ENCODE measurements around the gene ZNF780B. TPM values are rescaled to one million over a fixed set of nuclear protein-coding genes. Genes with fewer than 3 reads are reported as not detected.

ZNF780B gene
- total and polyA plus RNA-seq, 2 donors = 9.8 to 45.3 TPM

DNA sequence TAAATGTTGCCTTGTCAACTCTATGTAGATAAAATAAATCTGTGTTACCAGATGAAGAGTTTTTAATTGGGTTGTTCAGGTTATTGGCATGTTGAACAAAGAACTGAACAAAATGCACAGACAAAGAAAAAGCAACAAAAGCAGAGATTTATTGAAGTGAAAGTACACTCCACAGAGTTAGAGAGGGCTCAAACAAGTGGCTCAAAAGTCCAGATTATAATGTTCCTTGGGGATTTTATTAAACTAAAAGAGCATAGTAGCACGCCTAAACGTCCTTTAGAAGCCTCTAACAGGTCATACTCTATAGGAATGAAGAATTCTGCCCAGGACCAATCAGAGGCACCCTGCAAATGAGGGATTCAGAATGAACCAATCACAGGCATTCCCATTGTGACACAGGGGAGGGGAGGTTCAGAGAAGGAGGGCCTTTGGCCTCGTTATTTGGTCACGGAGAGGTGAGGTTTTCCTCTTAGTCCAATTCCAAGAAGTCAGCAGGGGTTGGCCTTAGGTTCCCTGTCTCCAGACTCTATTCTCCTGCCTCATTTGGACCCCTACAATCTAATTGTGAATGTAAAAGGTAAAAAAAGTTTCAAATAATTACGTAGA, 72.2 kb downstream of the ZNF780B start:
- no peak overlapping the region for H3K4me3 ChIP-seq (ENCODE audit: low read depth, low read length)
- peaks cover 5% of the 10 kb centered on the region for H3K36me3 ChIP-seq (ENCODE audit: insufficient read depth)
- no peak for DNase-seq (ENCODE audit: extremely low spot score)
- H3K4me1 ChIP-seq (ENCODE audit: insufficient read depth) = no peaks in the 10 kb centered on the region
- WGBS = 84% methylated on average over 5 of the region's 5 CpGs
- no peak overlapping the region for H3K27ac ChIP-seq (ENCODE audit: low read depth)

DNA sequence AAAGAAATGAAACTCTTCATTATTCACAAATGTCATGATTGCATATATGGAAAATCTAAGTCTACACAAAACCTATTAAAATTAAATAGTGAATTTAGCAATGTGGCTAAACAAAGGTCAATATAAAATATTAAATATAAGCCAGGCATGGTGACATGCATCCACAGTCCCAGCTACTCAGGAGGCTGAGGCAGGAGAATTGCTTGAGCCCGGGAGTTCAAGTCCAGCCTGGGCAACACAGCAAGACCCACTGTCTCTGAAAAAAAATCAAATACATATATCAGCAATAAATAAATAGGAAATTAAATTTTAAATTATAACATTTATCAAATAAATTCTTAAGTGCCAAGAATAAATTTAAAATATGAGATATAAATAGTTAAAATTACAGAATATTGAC, 73.1 kb downstream of the ZNF780B start:
- no peak for DNase-seq (ENCODE audit: extremely low spot score)
- H3K27ac ChIP-seq (ENCODE audit: low read depth) = no peak overlapping the region
- no peak overlapping the region for H3K4me3 ChIP-seq (ENCODE audit: low read depth, low read length)
- no peaks in the 10 kb centered on the region for H3K4me1 ChIP-seq (ENCODE audit: insufficient read depth)
- WGBS = 97% methylated on average over 1 of the region's 1 CpG
- peaks cover 5% of the 10 kb centered on the region for H3K36me3 ChIP-seq (ENCODE audit: insufficient read depth)

Other genes with a start within 250 kb of the ZNF780B start
- 12.6 TPM for gene DYRK1B, start 222.1 kb downstream of the ZNF780B start, total RNA-seq
- 17.2 TPM for gene DYRK1B, start 222.1 kb downstream of the ZNF780B start, polyA plus RNA-seq
- 146 TPM for gene FBL, start 209.9 kb downstream of the ZNF780B start, total RNA-seq
- gene FBL, start 209.9 kb downstream of the ZNF780B start, polyA plus RNA-seq = 281 TPM
- gene FCGBP, start 121.6 kb downstream of the ZNF780B start, total RNA-seq = 7.7 TPM
- gene FCGBP, start 121.6 kb downstream of the ZNF780B start, polyA plus RNA-seq = 9.4 TPM
- gene PSMC4, start 85.1 kb downstream of the ZNF780B start, total RNA-seq = 45.2 TPM
- gene PSMC4, start 85.1 kb downstream of the ZNF780B start, polyA plus RNA-seq = 81.4 TPM
- 23.4 TPM for gene ZNF546, start 59.2 kb downstream of the ZNF780B start, total RNA-seq
- 2.3 TPM for gene ZNF546, start 59.2 kb downstream of the ZNF780B start, polyA plus RNA-seq
- gene ZNF780A, start 34.7 kb upstream of the ZNF780B start, total RNA-seq = 33.3 TPM
- 7.2 TPM for gene ZNF780A, start 34.7 kb upstream of the ZNF780B start, polyA plus RNA-seq
- 4.1 TPM for gene MAP3K10, start 135.2 kb upstream of the ZNF780B start, total RNA-seq
- gene MAP3K10, start 135.2 kb upstream of the ZNF780B start, polyA plus RNA-seq = 11.9 TPM
- 0.21 TPM for gene TTC9B, start 162.2 kb upstream of the ZNF780B start, total RNA-seq
- gene TTC9B, start 162.2 kb upstream of the ZNF780B start, polyA plus RNA-seq = 0.13 TPM
- gene CCNP, start 170.5 kb upstream of the ZNF780B start, total RNA-seq = not detected
- gene CCNP, start 170.5 kb upstream of the ZNF780B start, polyA plus RNA-seq = 0.19 TPM
- gene AKT2, start 229.1 kb upstream of the ZNF780B start, total RNA-seq = 98.9 TPM
- 90.1 TPM for gene AKT2, start 229.1 kb upstream of the ZNF780B start, polyA plus RNA-seq